Astrocyte (in vitro differentiated cells and primary cell): ENCODE measurements around the gene AMFR.

Source experiments
- EZH2 ChIP-seq: IDR thresholded peaks from 2 replicates; pipeline ENCODE4 v1.6.1; 2012; ENCODE audit warnings: mild to moderate bottlenecking, low read length, inconsistent platforms; ENCODE audit not compliant: insufficient read depth
- TF ChIP-seq, protein P1 (sequence below): IDR thresholded peaks from 2 replicates; pipeline ENCODE4 v1.5.1; 2011; ENCODE audit warnings: low read depth, mild to moderate bottlenecking, inconsistent platforms, low read length, moderate library complexity; ENCODE audit not compliant: insufficient read depth

- TF ChIP-seq, protein P1, sequence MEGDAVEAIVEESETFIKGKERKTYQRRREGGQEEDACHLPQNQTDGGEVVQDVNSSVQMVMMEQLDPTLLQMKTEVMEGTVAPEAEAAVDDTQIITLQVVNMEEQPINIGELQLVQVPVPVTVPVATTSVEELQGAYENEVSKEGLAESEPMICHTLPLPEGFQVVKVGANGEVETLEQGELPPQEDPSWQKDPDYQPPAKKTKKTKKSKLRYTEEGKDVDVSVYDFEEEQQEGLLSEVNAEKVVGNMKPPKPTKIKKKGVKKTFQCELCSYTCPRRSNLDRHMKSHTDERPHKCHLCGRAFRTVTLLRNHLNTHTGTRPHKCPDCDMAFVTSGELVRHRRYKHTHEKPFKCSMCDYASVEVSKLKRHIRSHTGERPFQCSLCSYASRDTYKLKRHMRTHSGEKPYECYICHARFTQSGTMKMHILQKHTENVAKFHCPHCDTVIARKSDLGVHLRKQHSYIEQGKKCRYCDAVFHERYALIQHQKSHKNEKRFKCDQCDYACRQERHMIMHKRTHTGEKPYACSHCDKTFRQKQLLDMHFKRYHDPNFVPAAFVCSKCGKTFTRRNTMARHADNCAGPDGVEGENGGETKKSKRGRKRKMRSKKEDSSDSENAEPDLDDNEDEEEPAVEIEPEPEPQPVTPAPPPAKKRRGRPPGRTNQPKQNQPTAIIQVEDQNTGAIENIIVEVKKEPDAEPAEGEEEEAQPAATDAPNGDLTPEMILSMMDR: no peak
- TF ChIP-seq EZH2: no peak
These were observed 58.4 kb downstream of the AMFR start for GRCh38 chr16:56366945-56367344.
